C4-2B (cell line): ENCODE measurements around the gene EDAR.

ENCODE experiments used
- ZFX ChIP-seq: fragments of 450-650 bp; IDR thresholded peaks from 2 replicates; pipeline ENCODE4 v1.6.1; 2017
- TF ChIP-seq, protein P1 (sequence below): fragments of 450-650 bp; conservative IDR thresholded peaks from 2 replicates; pipeline ENCODE4 v1.5.1; 2017; ENCODE audit warnings: mild to moderate bottlenecking

DNA sequence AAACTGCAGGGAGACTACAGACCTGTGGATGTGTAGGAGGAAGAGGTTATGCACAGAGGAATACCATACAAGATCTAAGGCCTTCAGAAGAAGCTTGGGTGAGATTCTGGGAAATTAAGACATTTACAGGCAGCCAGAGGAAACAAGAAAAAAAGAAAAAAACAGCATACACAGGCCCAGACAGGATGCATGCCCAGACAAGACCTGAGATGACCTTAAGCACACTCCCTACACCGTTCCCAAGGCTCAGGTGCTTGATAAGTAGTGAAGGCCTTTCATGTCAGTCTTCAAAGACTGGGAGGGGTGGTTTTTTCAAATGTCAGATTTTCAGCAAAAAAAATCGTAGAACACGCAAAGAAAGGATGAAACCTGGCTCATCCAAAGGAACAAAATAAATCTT lies 119.5 kb downstream of the EDAR start:
- TF ChIP-seq, protein P1, sequence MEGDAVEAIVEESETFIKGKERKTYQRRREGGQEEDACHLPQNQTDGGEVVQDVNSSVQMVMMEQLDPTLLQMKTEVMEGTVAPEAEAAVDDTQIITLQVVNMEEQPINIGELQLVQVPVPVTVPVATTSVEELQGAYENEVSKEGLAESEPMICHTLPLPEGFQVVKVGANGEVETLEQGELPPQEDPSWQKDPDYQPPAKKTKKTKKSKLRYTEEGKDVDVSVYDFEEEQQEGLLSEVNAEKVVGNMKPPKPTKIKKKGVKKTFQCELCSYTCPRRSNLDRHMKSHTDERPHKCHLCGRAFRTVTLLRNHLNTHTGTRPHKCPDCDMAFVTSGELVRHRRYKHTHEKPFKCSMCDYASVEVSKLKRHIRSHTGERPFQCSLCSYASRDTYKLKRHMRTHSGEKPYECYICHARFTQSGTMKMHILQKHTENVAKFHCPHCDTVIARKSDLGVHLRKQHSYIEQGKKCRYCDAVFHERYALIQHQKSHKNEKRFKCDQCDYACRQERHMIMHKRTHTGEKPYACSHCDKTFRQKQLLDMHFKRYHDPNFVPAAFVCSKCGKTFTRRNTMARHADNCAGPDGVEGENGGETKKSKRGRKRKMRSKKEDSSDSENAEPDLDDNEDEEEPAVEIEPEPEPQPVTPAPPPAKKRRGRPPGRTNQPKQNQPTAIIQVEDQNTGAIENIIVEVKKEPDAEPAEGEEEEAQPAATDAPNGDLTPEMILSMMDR, result no peak
- TF ChIP-seq ZFX, result no peak
